ENCODE results near the gene ARHGAP31. TPM values are rescaled to one million over a fixed set of nuclear protein-coding genes. Genes with fewer than 3 reads are reported as not detected.
"Not testable (repeated sequence)": the region's sequence is repeated elsewhere in the genome, so short reads cannot be mapped to it uniquely, and the experiment has no call there.

Gene ARHGAP31
- polyA plus RNA-seq, 6 donors from 2014 or later = 0.54 to 1.5 (median 0.83) TPM; not detected in 1

GRCh38 chr3:119367000-119367399 lies 72.8 kb downstream of the ARHGAP31 start:
- no peak for ATAC-seq (ENCODE audit: low read depth in 2 of 2)
- peaks cover 0 to 14% of the 10 kb centered on the region in 2 donors for H3K36me3 Mint-ChIP-seq
- no peaks in the 10 kb centered on the region for H3K27me3 Mint-ChIP-seq
- no peaks in the 10 kb centered on the region for H3K4me1 Mint-ChIP-seq
- H3K4me3 Mint-ChIP-seq = no peak overlapping the region
- no peak overlapping the region for H3K27ac Mint-ChIP-seq
- no peak for DNase-seq
- H3K9me3 Mint-ChIP-seq = peaks cover 0 to 3% (median 0%) of the 10 kb centered on the region in 7 donors

- H3K27ac Mint-ChIP-seq = peak overlapping the region in 1 of 6 donors; percentile 51
- ATAC-seq (ENCODE audit: low read depth in 2 of 2) (no peak), DNase-seq (no peak)
- H3K4me3 Mint-ChIP-seq = no peak overlapping the region
- peaks cover 0 to 3% (median 0%) of the 10 kb centered on the region in 7 donors for H3K9me3 Mint-ChIP-seq
- H3K27me3 Mint-ChIP-seq = no peaks in the 10 kb centered on the region
- H3K4me1 Mint-ChIP-seq = no peaks in the 10 kb centered on the region
- peaks cover 0 to 14% of the 10 kb centered on the region in 2 donors for H3K36me3 Mint-ChIP-seq
These were observed 74.1 kb downstream of the ARHGAP31 start for GRCh38 chr3:119368298-119368697.

GRCh38 chr3:119371786-119372185 lies 77.6 kb downstream of the ARHGAP31 start:
- H3K4me3 Mint-ChIP-seq; H3K4me1 Mint-ChIP-seq; H3K27ac Mint-ChIP-seq; H3K9me3 Mint-ChIP-seq; ATAC-seq (ENCODE audit: low read depth in 2 of 2); H3K27me3 Mint-ChIP-seq; DNase-seq: not testable (repeated sequence)
- H3K36me3 Mint-ChIP-seq = peaks cover 0 to 14% of the 10 kb centered on the region in 2 donors

GRCh38 chr3:119375106-119375505 lies 80.9 kb downstream of the ARHGAP31 start:
- Mint-ChIP-seq H3K4me1 (peaks cover 0 to 4% (median 0%) of the 10 kb centered on the region in 3 donors), H3K36me3 (no peaks in the 10 kb centered on the region), H3K9me3 (peaks cover 0 to 3% (median 0%) of the 10 kb centered on the region in 7 donors), H3K4me3 (no peak overlapping the region), H3K27me3 (peaks cover 0 to 5% (median 0%) of the 10 kb centered on the region in 3 donors), H3K27ac (peak overlapping the region in 1 of 6 donors; percentile 23)
- DNase-seq = no peak
- no peak for ATAC-seq (ENCODE audit: low read depth in 2 of 2)

GRCh38 chr3:119375510-119375909 lies 81.3 kb downstream of the ARHGAP31 start:
- DNase-seq = no peak
- Mint-ChIP-seq H3K27ac (no peak overlapping the region), H3K4me3 (no peak overlapping the region), H3K36me3 (no peaks in the 10 kb centered on the region), H3K4me1 (peaks cover 0 to 4% (median 0%) of the 10 kb centered on the region in 3 donors), H3K9me3 (peaks cover 0 to 3% (median 0%) of the 10 kb centered on the region in 7 donors), H3K27me3 (peaks cover 0 to 5% (median 0%) of the 10 kb centered on the region in 3 donors)
- no peak for ATAC-seq (ENCODE audit: low read depth in 2 of 2)

- H3K27me3 Mint-ChIP-seq = peaks cover 0 to 5% (median 0%) of the 10 kb centered on the region in 3 donors
- DNase-seq (no peak), ATAC-seq (ENCODE audit: low read depth in 2 of 2) (no peak)
- H3K36me3 Mint-ChIP-seq = no peaks in the 10 kb centered on the region
- H3K27ac Mint-ChIP-seq = no peak overlapping the region
- peaks cover 0 to 4% (median 0%) of the 10 kb centered on the region in 3 donors for H3K4me1 Mint-ChIP-seq
- peaks cover 0 to 2% (median 0%) of the 10 kb centered on the region in 7 donors for H3K9me3 Mint-ChIP-seq
- H3K4me3 Mint-ChIP-seq = no peak overlapping the region
These were observed 82.6 kb downstream of the ARHGAP31 start for GRCh38 chr3:119376758-119377157.

GRCh38 chr3:119378259-119378803 lies 84.1 kb downstream of the ARHGAP31 start:
- Mint-ChIP-seq H3K27ac (no peak overlapping the region), H3K36me3 (no peaks in the 10 kb centered on the region), H3K4me3 (no peak overlapping the region), H3K27me3 (peaks cover 0 to 5% (median 0%) of the 10 kb centered on the region in 3 donors), H3K9me3 (peaks cover 0 to 2% (median 0%) of the 10 kb centered on the region in 7 donors), H3K4me1 (peaks cover 0 to 4% (median 0%) of the 10 kb centered on the region in 3 donors)
- no peak for ATAC-seq (ENCODE audit: low read depth in 2 of 2)
- DNase-seq = no peak

- Mint-ChIP-seq H3K4me1 (no peaks in the 10 kb centered on the region), H3K4me3 (no peak overlapping the region), H3K27me3 (peaks cover 0 to 5% (median 0%) of the 10 kb centered on the region in 3 donors), H3K9me3 (no peaks in the 10 kb centered on the region), H3K27ac (no peak overlapping the region), H3K36me3 (no peaks in the 10 kb centered on the region)
- ATAC-seq (ENCODE audit: low read depth in 2 of 2) = no peak
- DNase-seq = no peak
These were observed 86.5 kb downstream of the ARHGAP31 start for GRCh38 chr3:119380697-119381096.

GRCh38 chr3:119382134-119382533 lies 88.0 kb downstream of the ARHGAP31 start:
- Mint-ChIP-seq H3K36me3 (no peaks in the 10 kb centered on the region), H3K4me3 (no peak overlapping the region), H3K4me1 (no peaks in the 10 kb centered on the region), H3K27me3 (peaks cover 0 to 3% (median 0%) of the 10 kb centered on the region in 3 donors), H3K27ac (no peak overlapping the region), H3K9me3 (no peaks in the 10 kb centered on the region)
- no peak for ATAC-seq (ENCODE audit: low read depth in 2 of 2)
- DNase-seq = no peak

- H3K9me3 Mint-ChIP-seq = no peaks in the 10 kb centered on the region
- peak overlapping the region in 1 of 6 donors; percentile 52 for H3K27ac Mint-ChIP-seq
- no peak for DNase-seq
These were observed 94.4 kb downstream of the ARHGAP31 start for GRCh38 chr3:119388577-119388976.

GRCh38 chr3:119395923-119396358 lies 101.8 kb downstream of the ARHGAP31 start:
- Mint-ChIP-seq H3K36me3 (peaks cover 1 to 6% of the 10 kb centered on the region in 2 donors), H3K27me3 (no peaks in the 10 kb centered on the region), H3K4me3 (no peak overlapping the region), H3K27ac (no peak overlapping the region), H3K9me3 (no peaks in the 10 kb centered on the region), H3K4me1 (peaks cover 0 to 5% (median 0%) of the 10 kb centered on the region in 3 donors)
- no peak for DNase-seq
- no peak for ATAC-seq (ENCODE audit: low read depth in 2 of 2)

More at GRCh38 chr3:119388577-119388976, 94.4 kb downstream of the ARHGAP31 start:
- no peak overlapping the region for H3K4me3 Mint-ChIP-seq
- no peaks in the 10 kb centered on the region for H3K27me3 Mint-ChIP-seq
- H3K4me1 Mint-ChIP-seq = no peaks in the 10 kb centered on the region
- H3K36me3 Mint-ChIP-seq = peaks cover 4 to 10% of the 10 kb centered on the region in 2 donors
- no peak for ATAC-seq (ENCODE audit: low read depth in 2 of 2)

GRCh38 chr3:119396870-119397269 lies 102.7 kb downstream of the ARHGAP31 start:
- DNase-seq (no peak), ATAC-seq (ENCODE audit: low read depth in 2 of 2) (no peak)
- Mint-ChIP-seq H3K4me1 (peaks cover 0 to 7% (median 4%) of the 10 kb centered on the region in 3 donors), H3K36me3 (peaks cover 0 to 6% of the 10 kb centered on the region in 2 donors), H3K9me3 (no peaks in the 10 kb centered on the region), H3K4me3 (no peak overlapping the region), H3K27ac (no peak overlapping the region), H3K27me3 (no peaks in the 10 kb centered on the region)

GRCh38 chr3:119400466-119400865 lies 106.3 kb downstream of the ARHGAP31 start:
- Mint-ChIP-seq H3K9me3 (no peaks in the 10 kb centered on the region), H3K27me3 (no peaks in the 10 kb centered on the region), H3K4me3 (no peak overlapping the region), H3K27ac (no peak overlapping the region), H3K36me3 (no peaks in the 10 kb centered on the region), H3K4me1 (peaks cover 0 to 7% (median 4%) of the 10 kb centered on the region in 3 donors)
- no peak for DNase-seq
- no peak for ATAC-seq (ENCODE audit: low read depth in 2 of 2)

- H3K9me3 Mint-ChIP-seq = no peaks in the 10 kb centered on the region
- H3K27ac Mint-ChIP-seq = peak overlapping the region in 3 of 6 donors; percentile 32 to 57 (median 47)
- H3K4me3 Mint-ChIP-seq = no peak overlapping the region
- DNase-seq (no peak), ATAC-seq (ENCODE audit: low read depth in 2 of 2) (no peak)
- peaks cover 0 to 7% (median 4%) of the 10 kb centered on the region in 3 donors for H3K4me1 Mint-ChIP-seq
- H3K27me3 Mint-ChIP-seq = no peaks in the 10 kb centered on the region
- no peaks in the 10 kb centered on the region for H3K36me3 Mint-ChIP-seq
These were observed 106.9 kb downstream of the ARHGAP31 start for GRCh38 chr3:119401069-119401468.
